ENCODE measurements around the gene PABPN1. TPM values are rescaled to one million over a fixed set of nuclear protein-coding genes. Genes with fewer than 3 reads are reported as not detected.

Gene PABPN1
- total RNA-seq, 1 donor from 2014 or later, result 298 TPM

- Mint-ChIP-seq H3K27ac (no peak overlapping the region), H3K4me3 (no peak overlapping the region), H3K36me3 (peaks cover 25% of the 10 kb centered on the region), H3K4me1 (peaks cover 22% of the 10 kb centered on the region), H3K9me3 (peaks cover 8% of the 10 kb centered on the region), H3K27me3 (ENCODE audit: insufficient read depth, low read depth) (peaks cover 19% of the 10 kb centered on the region)
- Histone ChIP-seq H3K9me3 (ENCODE audit: low read depth) (no peaks in the 10 kb centered on the region), H3K27ac (no peak overlapping the region), H3K4me3 (no peak overlapping the region), H3K36me3 (no peaks in the 10 kb centered on the region), H4K20me1 (ENCODE audit: low read depth) (peaks cover 39% of the 10 kb centered on the region), H3K9ac (no peak overlapping the region), H3K4me1 (peaks cover 5% of the 10 kb centered on the region), H3K79me2 (ENCODE audit: low read depth) (peaks cover 3% of the 10 kb centered on the region), H2AFZ (replicated peaks) (no peak overlapping the region), H3F3A (ENCODE audit: low read depth) (peaks cover 70% of the 10 kb centered on the region), H3K4me2 (no peak overlapping the region), H3K27me3 (peaks cover 9% of the 10 kb centered on the region)
- no peak for DNase-seq (ENCODE audit: low spot score)
- TF ChIP-seq EZH2 (IDR thresholded peaks at IDR 0.05), result no peak
- no peak for TF ChIP-seq CTCF (IDR thresholded peaks at IDR 0.05)
- TF ChIP-seq EZH2phosphoT487 (IDR thresholded peaks at IDR 0.05), result no peak
Measured at GRCh38 chr14:23354990-23355389, 33.7 kb downstream of the PABPN1 start.

DNA sequence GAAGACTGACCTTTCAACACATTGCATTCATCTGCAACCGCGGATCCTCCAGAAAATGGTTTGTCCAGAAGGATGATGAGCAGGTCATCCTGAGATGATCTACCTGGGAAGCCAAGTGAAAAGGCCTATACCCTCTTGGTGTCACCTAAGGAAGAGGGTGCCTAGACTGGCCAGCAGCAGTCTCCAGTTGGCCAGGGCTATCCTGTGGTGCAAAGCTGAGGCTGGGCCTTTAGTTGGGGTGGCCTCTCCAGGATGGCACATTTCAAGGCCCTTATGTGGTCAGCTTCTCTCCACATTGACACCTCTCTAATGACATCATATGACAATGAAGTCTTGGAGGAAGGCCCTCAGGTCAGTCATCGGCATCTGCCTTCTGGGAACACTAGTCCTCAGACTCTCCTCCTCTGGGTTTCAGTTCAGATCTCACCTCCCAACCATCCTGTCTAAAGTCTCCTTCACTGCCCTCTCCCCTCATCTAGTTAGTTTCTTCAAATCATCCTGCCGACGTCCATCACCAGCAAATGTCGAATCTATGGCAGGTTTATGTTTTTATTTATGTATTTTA is 34.7 kb downstream of the PABPN1 start:
- Mint-ChIP-seq H3K4me3 (no peak overlapping the region), H3K36me3 (peaks cover 22% of the 10 kb centered on the region), H3K4me1 (peaks cover 24% of the 10 kb centered on the region), H3K9me3 (peaks cover 4% of the 10 kb centered on the region), H3K27ac (no peak overlapping the region), H3K27me3 (ENCODE audit: insufficient read depth, low read depth) (peaks cover 19% of the 10 kb centered on the region)
- H3K9ac ChIP-seq, result no peak overlapping the region
- no peak for DNase-seq (ENCODE audit: low spot score)
- H3K4me1 ChIP-seq, result peaks cover 5% of the 10 kb centered on the region
- TF ChIP-seq CTCF (IDR thresholded peaks at IDR 0.05) (no peak), EZH2 (IDR thresholded peaks at IDR 0.05) (no peak)
- H3K36me3 ChIP-seq, result no peaks in the 10 kb centered on the region
- H3K4me3 ChIP-seq, result no peak overlapping the region
- H4K20me1 ChIP-seq (ENCODE audit: low read depth), result peaks cover 49% of the 10 kb centered on the region
- H3K9me3 ChIP-seq (ENCODE audit: low read depth), result no peaks in the 10 kb centered on the region
- H3K27me3 ChIP-seq, result peaks cover 9% of the 10 kb centered on the region
- H3K27ac ChIP-seq, result peak overlapping the region; percentile 51
- H3K4me2 ChIP-seq, result no peak overlapping the region
- H3K79me2 ChIP-seq (ENCODE audit: low read depth), result peaks cover 6% of the 10 kb centered on the region
- H2AFZ ChIP-seq (replicated peaks), result no peak overlapping the region
- H3F3A ChIP-seq (ENCODE audit: low read depth), result peaks cover 75% of the 10 kb centered on the region

DNA sequence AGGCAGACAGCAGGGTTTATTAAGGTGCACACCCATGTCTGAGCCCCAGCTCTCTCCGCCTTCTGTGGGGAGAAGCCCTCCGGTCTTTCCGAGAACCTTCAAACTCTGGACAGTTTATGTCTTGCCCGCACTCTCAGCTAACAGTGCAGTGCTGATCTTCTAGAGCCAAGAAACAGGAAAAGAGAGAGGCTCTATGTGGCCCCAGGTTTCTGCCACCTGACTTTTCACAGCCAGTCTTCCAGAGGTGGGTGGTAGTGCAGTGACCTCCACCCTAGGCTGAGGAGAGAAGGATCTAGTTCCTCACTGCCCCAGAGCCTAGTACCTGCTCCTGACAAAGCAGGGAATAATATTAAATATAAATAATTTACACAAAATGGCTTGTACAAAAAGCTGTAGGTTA is 35.4 kb downstream of the PABPN1 start:
- no peak overlapping the region for H3K4me3 Mint-ChIP-seq
- H3F3A ChIP-seq (ENCODE audit: low read depth), result peaks cover 79% of the 10 kb centered on the region
- H3K4me1 Mint-ChIP-seq, result peaks cover 23% of the 10 kb centered on the region
- no peaks in the 10 kb centered on the region for H3K9me3 ChIP-seq (ENCODE audit: low read depth)
- no peak for DNase-seq (ENCODE audit: low spot score)
- H4K20me1 ChIP-seq (ENCODE audit: low read depth), result peaks cover 50% of the 10 kb centered on the region
- no peak overlapping the region for H3K9ac ChIP-seq
- peaks cover 12% of the 10 kb centered on the region for H3K79me2 ChIP-seq (ENCODE audit: low read depth)
- no peak overlapping the region for H3K4me3 ChIP-seq
- H3K4me2 ChIP-seq, result no peak overlapping the region
- H3K27ac ChIP-seq, result peak overlapping the region; percentile 17
- TF ChIP-seq EZH2 (IDR thresholded peaks at IDR 0.05) (no peak), CTCF (IDR thresholded peaks at IDR 0.05) (no peak), EZH2phosphoT487 (IDR thresholded peaks at IDR 0.05) (no peak)
- peaks cover 2% of the 10 kb centered on the region for H3K27me3 ChIP-seq
- no peak overlapping the region for H2AFZ ChIP-seq (replicated peaks)
- H3K27me3 Mint-ChIP-seq (ENCODE audit: insufficient read depth, low read depth), result peaks cover 15% of the 10 kb centered on the region
- peaks cover 23% of the 10 kb centered on the region for H3K36me3 Mint-ChIP-seq
- H3K9me3 Mint-ChIP-seq, result no peaks in the 10 kb centered on the region
- no peak overlapping the region for H3K27ac Mint-ChIP-seq
- no peaks in the 10 kb centered on the region for H3K36me3 ChIP-seq
- peaks cover 3% of the 10 kb centered on the region for H3K4me1 ChIP-seq
